ENCODE measurements around the gene SDC1. TPM values are rescaled to one million over a fixed set of nuclear protein-coding genes. Genes with fewer than 3 reads are reported as not detected.

SDC1 gene
- total and polyA plus RNA-seq, 8 donors = 88.9 to 278 (median 117) TPM

GRCh38 chr2:20159411-20160070 is 65.4 kb downstream of the SDC1 start:
- H3K9me3 ChIP-seq = no peaks in the 10 kb centered on the region
- intact Hi-C loops (cut with DNase I) = no loop called here
- H3K27ac ChIP-seq = no peak overlapping the region
- H3K4me3 ChIP-seq = no peak overlapping the region
- DNase-seq (no peak), ATAC-seq (no peak)
- no peaks in the 10 kb centered on the region for H3K36me3 ChIP-seq
- TF ChIP-seq CTCF (IDR thresholded peaks at IDR 0.05) = no peak
- no peaks in the 10 kb centered on the region for H3K4me1 ChIP-seq
- H3K27me3 ChIP-seq = no peaks in the 10 kb centered on the region

GRCh38 chr2:20157193-20157891 is 67.6 kb downstream of the SDC1 start:
- no peak for DNase-seq
- Histone ChIP-seq H3K27me3 (no peaks in the 10 kb centered on the region), H3K4me1 (no peaks in the 10 kb centered on the region), H3K4me3 (no peak overlapping the region), H3K27ac (no peak overlapping the region), H3K36me3 (no peaks in the 10 kb centered on the region), H3K9me3 (no peaks in the 10 kb centered on the region)
- intact Hi-C loops (cut with DNase I) = no loop called here
- TF ChIP-seq CTCF (IDR thresholded peaks at IDR 0.05) = no peak
- no peak for ATAC-seq

GRCh38 chr2:20156836-20157192 is 68.1 kb downstream of the SDC1 start:
- intact Hi-C loops (cut with DNase I) = no loop called here
- no peak for TF ChIP-seq CTCF (IDR thresholded peaks at IDR 0.05)
- Histone ChIP-seq H3K36me3 (no peaks in the 10 kb centered on the region), H3K27ac (no peak overlapping the region), H3K27me3 (no peaks in the 10 kb centered on the region), H3K9me3 (no peaks in the 10 kb centered on the region), H3K4me3 (no peak overlapping the region), H3K4me1 (no peaks in the 10 kb centered on the region)
- no peak for DNase-seq
- no peak for ATAC-seq

- DNase-seq (no peak), ATAC-seq (no peak)
- Histone ChIP-seq H3K4me1 (peaks cover 0 to under 1% of the 10 kb centered on the region in 2 donors), H3K27ac (no peak overlapping the region), H3K36me3 (no peaks in the 10 kb centered on the region), H3K4me3 (no peak overlapping the region), H3K27me3 (no peaks in the 10 kb centered on the region), H3K9me3 (no peaks in the 10 kb centered on the region)
- TF ChIP-seq CTCF (IDR thresholded peaks at IDR 0.05) = no peak
- intact Hi-C loops (cut with DNase I) = no loop called here
Observed at GRCh38 chr2:20156076-20156759, 68.7 kb downstream of the SDC1 start.

GRCh38 chr2:20153131-20153851 is 71.6 kb downstream of the SDC1 start:
- Histone ChIP-seq H3K4me3 (no peak overlapping the region), H3K27me3 (no peaks in the 10 kb centered on the region), H3K4me1 (peaks cover 0 to 18% of the 10 kb centered on the region in 2 donors), H3K9me3 (no peaks in the 10 kb centered on the region), H3K27ac (no peak overlapping the region), H3K36me3 (no peaks in the 10 kb centered on the region)
- DNase-seq = no peak
- TF ChIP-seq CTCF (IDR thresholded peaks at IDR 0.05) = no peak
- intact Hi-C loops (cut with DNase I) = no loop called here
- no peak for ATAC-seq

Data from left lung (tissue), 10 donors.